ENCODE data around the gene UBXN10.

GRCh38 chr1:20187813-20188454 lies 2.0 kb downstream of the UBXN10 start:
- TF ChIP-seq CTCF (IDR thresholded peaks at IDR 0.05): no peak
- no peak for TF ChIP-seq EZH2phosphoT487 (IDR thresholded peaks at IDR 0.05)
- TF ChIP-seq EZH2 (IDR thresholded peaks at IDR 0.05): no peak

Data from neural progenitor cell (in vitro differentiated cells).